ENCODE data around the gene RNF6. TPM values are rescaled to one million over a fixed set of nuclear protein-coding genes. Genes with fewer than 3 reads are reported as not detected.
"Not testable (repeated sequence)": the region's sequence is repeated elsewhere in the genome, so short reads cannot be mapped to it uniquely, and the experiment has no call there.

RNF6 gene
- total and polyA plus RNA-seq, 5 donors from 2014 or later, result 35.0 to 48.2 (median 44.6) TPM

DNA sequence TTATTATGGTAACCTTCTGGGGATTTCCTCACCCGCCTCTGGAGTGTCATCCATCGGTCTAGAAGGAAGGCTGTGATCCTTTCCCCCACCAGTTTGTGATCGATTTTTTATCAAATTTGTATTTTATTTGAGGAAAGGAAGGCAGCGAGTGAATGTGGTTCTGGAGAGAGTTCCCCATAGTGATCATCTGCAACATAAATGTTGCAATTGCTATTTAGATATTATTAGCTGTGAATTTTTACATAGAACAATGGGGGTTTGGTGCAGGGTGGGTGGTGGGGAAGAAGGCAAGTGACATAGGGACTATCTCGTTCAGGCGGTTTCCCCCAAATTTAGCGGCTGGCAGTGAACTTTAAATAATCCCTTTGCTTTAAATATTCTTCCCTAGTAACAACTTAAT is 33.0 kb upstream of the RNF6 start:
- peak overlapping the region in 2 of 3 donors; percentile 73 to 84 for H3K27ac Mint-ChIP-seq
- ATAC-seq (ENCODE audit: low read depth in 2 of 2), result no peak
- H3K36me3 ChIP-seq (ENCODE audit: control insufficient read depth, insufficient read depth, low read length), result no peaks in the 10 kb centered on the region
- H3K9me3 ChIP-seq (ENCODE audit: control insufficient read depth in 2 of 2, low read length in 2 of 2), result no peaks in the 10 kb centered on the region
- H3K4me1 Mint-ChIP-seq, result peaks cover 12 to 51% (median 46%) of the 10 kb centered on the region in 4 donors
- H3K4me3 ChIP-seq (ENCODE audit: low read depth, low read length), result peak overlapping the region; percentile 80
- no peak for DNase-seq
- peak overlapping the region; percentile 86 to 98 (median 93) for H3K4me3 Mint-ChIP-seq
- peaks cover 3% of the 10 kb centered on the region for H3K27me3 ChIP-seq (ENCODE audit: control insufficient read depth, insufficient read depth, low read length)
- H3K9me3 Mint-ChIP-seq, result no peaks in the 10 kb centered on the region
- H3K27ac ChIP-seq (ENCODE audit: insufficient read depth, low read length, poor library complexity, severe bottlenecking), result peak overlapping the region; percentile 80
- H3K36me3 Mint-ChIP-seq, result no peaks in the 10 kb centered on the region
- peaks cover 22% of the 10 kb centered on the region for H3K4me1 ChIP-seq (ENCODE audit: control insufficient read depth, insufficient read depth, low read length, poor library complexity, severe bottlenecking)
- H3K27me3 Mint-ChIP-seq, result peaks cover 14% of the 10 kb centered on the region

DNA sequence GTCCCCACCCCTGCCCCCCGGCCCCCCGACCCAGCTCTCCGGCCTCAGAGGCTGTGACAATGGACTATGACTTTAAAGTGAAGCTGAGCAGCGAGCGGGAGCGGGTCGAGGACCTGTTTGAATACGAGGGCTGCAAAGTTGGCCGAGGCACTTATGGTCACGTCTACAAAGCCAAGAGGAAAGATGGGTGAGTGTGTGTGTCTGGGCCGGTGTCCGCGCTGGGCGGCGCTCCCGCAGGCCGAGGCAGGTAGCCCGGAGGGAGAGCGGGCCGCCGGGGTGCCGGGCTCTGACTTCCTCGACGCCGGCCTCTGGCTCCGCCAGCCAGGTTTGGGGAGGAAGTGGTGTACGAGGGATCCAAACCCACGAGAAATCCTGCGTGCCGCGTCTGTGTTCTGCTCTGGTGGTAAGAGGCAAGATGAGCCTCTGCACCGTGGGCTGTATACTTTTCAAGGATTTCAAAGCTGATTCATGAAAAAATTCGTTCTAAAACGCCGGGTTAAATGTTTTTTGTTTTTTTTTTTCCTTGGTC is 32.5 kb upstream of the RNF6 start:
- peak overlapping the region; percentile 43 to 84 (median 73) for H3K27ac Mint-ChIP-seq
- no peaks in the 10 kb centered on the region for H3K36me3 Mint-ChIP-seq
- Histone ChIP-seq H3K9me3 (ENCODE audit: control insufficient read depth in 2 of 2, low read length in 2 of 2) (no peaks in the 10 kb centered on the region), H3K27ac (ENCODE audit: insufficient read depth, low read length, poor library complexity, severe bottlenecking) (peak overlapping the region; percentile 80), H3K4me1 (ENCODE audit: control insufficient read depth, insufficient read depth, low read length, poor library complexity, severe bottlenecking) (peaks cover 22% of the 10 kb centered on the region), H3K27me3 (ENCODE audit: control insufficient read depth, insufficient read depth, low read length) (peaks cover 7% of the 10 kb centered on the region), H3K36me3 (ENCODE audit: control insufficient read depth, insufficient read depth, low read length) (no peaks in the 10 kb centered on the region), H3K4me3 (ENCODE audit: low read depth, low read length) (peak overlapping the region; percentile 80)
- no peaks in the 10 kb centered on the region for H3K9me3 Mint-ChIP-seq
- H3K4me3 Mint-ChIP-seq, result peak overlapping the region; percentile 86 to 98 (median 93)
- peaks cover 12 to 46% (median 42%) of the 10 kb centered on the region in 4 donors for H3K4me1 Mint-ChIP-seq
- peak; percentile 42 to 76 (median 66) for DNase-seq
- H3K27me3 Mint-ChIP-seq, result peaks cover 14% of the 10 kb centered on the region
- peak; percentile 38 to 44 for ATAC-seq (ENCODE audit: low read depth in 2 of 2)

DNA sequence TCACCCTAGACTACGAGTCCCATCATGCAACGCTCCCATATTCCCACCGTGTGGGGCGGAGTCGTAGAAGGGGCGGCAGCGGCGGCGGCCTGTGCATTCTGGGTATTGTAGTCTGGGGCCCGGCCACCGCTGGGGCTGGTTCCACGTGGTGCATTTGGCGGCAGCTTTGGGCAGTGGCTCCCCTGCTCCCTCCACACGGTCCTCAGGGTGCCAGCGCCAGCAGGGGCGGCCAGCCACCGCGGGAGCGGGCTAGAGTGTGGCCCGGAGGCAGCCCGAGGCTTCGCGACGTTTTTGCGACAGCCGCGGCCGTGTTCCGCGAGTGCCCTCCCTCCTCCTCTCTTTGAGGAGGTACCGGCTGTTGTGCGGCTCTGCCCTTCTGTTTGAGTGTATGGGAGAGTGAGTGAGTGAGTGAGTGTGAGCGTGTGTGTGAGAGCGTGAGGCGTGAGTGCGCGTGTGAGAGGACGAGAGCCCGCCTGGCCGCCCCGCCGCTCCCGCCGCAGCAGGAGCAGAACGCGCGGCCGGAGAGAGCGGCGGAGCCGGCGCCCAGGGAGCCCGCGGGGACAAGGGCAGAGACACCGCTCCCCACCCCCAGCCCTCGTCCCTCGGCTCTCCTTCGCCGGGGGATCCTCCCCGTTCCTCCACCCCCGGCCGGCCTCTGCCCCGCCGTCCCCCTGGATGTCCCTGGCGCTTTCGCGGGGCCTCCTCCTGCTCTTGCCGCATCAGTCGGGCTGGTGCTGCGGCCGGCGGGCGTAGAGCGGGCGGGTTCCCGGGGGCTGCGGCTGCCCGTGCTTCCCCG is 31.9 kb upstream of the RNF6 start, which contains the start of gene CDK8:
TSS of gene CDK8 (plus strand) at position 343 of the 796 bp plus-strand sequence. CDS start 513 bp downstream, outside the sequence.
- ATAC-seq (ENCODE audit: low read depth in 2 of 2) (peak; percentile 87), DNase-seq (peak; percentile 81 to 94 (median 93))
- H3K27me3 ChIP-seq (ENCODE audit: control insufficient read depth, insufficient read depth, low read length), result peaks cover 10% of the 10 kb centered on the region
- no peaks in the 10 kb centered on the region for H3K9me3 ChIP-seq (ENCODE audit: control insufficient read depth in 2 of 2, low read length in 2 of 2)
- Mint-ChIP-seq H3K4me3 (peak within 1 kb of the TSS; percentile 92 to 98 (median 95)), H3K36me3 (no peaks in the 10 kb centered on the region), H3K27me3 (peaks cover 14% of the 10 kb centered on the region), H3K4me1 (peaks cover 12 to 45% (median 38%) of the 10 kb centered on the region in 4 donors), H3K27ac (peak within 1 kb of the TSS; percentile 85 to 97 (median 91)), H3K9me3 (no peaks in the 10 kb centered on the region)
- peaks cover 22% of the 10 kb centered on the region for H3K4me1 ChIP-seq (ENCODE audit: control insufficient read depth, insufficient read depth, low read length, poor library complexity, severe bottlenecking)
- H3K4me3 ChIP-seq (ENCODE audit: low read depth, low read length), result peak within 1 kb of the TSS; percentile 80
- peak within 1 kb of the TSS; percentile 80 for H3K27ac ChIP-seq (ENCODE audit: insufficient read depth, low read length, poor library complexity, severe bottlenecking)
- no peaks in the 10 kb centered on the region for H3K36me3 ChIP-seq (ENCODE audit: control insufficient read depth, insufficient read depth, low read length)

DNA sequence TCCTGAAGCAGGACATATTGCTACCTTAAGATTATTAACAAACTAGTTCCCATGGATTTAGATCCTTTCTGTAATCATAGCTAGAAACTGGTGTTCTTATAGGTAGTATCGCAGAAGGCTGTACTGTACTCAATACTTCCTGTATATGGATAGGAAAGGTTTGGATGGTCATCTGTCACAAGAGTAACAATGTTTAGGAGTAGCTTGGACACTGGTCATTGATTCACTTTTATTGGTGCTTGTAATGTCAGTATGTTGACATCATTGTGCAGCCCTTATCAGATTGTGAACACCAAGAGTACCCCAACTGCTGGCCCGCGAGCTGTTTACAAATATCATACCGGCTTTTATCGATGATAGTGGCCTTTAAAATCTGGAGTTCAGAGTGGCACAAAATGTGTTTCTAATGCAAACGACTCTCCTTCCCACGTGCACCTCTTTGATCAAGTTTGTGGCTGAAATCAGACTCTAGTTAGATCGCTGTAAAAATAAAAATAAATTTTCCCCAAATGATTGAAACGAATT is 31.2 kb upstream of the RNF6 start:
- no peaks in the 10 kb centered on the region for H3K9me3 Mint-ChIP-seq
- peaks cover 14% of the 10 kb centered on the region for H3K27me3 Mint-ChIP-seq
- Histone ChIP-seq H3K27ac (ENCODE audit: insufficient read depth, low read length, poor library complexity, severe bottlenecking) (peak overlapping the region; percentile 80), H3K9me3 (ENCODE audit: control insufficient read depth in 2 of 2, low read length in 2 of 2) (no peaks in the 10 kb centered on the region), H3K4me1 (ENCODE audit: control insufficient read depth, insufficient read depth, low read length, poor library complexity, severe bottlenecking) (peaks cover 22% of the 10 kb centered on the region), H3K36me3 (ENCODE audit: control insufficient read depth, insufficient read depth, low read length) (no peaks in the 10 kb centered on the region), H3K4me3 (ENCODE audit: low read depth, low read length) (peak overlapping the region; percentile 38), H3K27me3 (ENCODE audit: control insufficient read depth, insufficient read depth, low read length) (peaks cover 15% of the 10 kb centered on the region)
- H3K4me3 Mint-ChIP-seq, result peak overlapping the region; percentile 92 to 97 (median 95)
- no peak for ATAC-seq (ENCODE audit: low read depth in 2 of 2)
- peak overlapping the region in 2 of 3 donors; percentile 91 to 97 for H3K27ac Mint-ChIP-seq
- no peak for DNase-seq
- H3K36me3 Mint-ChIP-seq, result no peaks in the 10 kb centered on the region
- peaks cover 12 to 42% (median 35%) of the 10 kb centered on the region in 4 donors for H3K4me1 Mint-ChIP-seq

DNA sequence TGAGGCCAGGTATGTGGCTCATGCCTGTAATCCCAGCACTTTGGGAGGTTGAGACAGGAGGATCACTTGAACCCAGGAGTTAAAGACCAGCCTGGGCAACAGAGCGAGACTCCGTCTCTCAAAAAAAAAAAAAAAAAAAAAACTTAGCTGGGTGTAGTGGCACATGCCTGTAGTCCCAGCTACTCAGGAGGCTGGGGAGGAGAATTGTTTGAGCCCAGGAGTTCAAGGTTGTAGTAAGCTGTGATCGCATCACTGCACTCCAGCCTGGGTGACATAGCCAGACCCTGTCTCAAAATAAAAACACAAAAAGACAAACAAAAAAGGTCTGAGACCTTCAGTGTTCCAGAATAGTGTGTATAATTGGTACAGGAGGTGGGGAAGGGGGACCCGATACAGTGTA is 29.9 kb upstream of the RNF6 start:
- DNase-seq; H3K27ac ChIP-seq (ENCODE audit: insufficient read depth, low read length, poor library complexity, severe bottlenecking); H3K36me3 ChIP-seq (ENCODE audit: control insufficient read depth, insufficient read depth, low read length); H3K9me3 ChIP-seq (ENCODE audit: control insufficient read depth in 2 of 2, low read length in 2 of 2); H3K9me3 Mint-ChIP-seq; H3K4me3 Mint-ChIP-seq; H3K36me3 Mint-ChIP-seq; H3K4me3 ChIP-seq (ENCODE audit: low read depth, low read length); ATAC-seq (ENCODE audit: low read depth in 2 of 2): not testable (repeated sequence)
- H3K27me3 Mint-ChIP-seq, result peaks cover 14% of the 10 kb centered on the region
- peaks cover 15% of the 10 kb centered on the region for H3K27me3 ChIP-seq (ENCODE audit: control insufficient read depth, insufficient read depth, low read length)
- peak overlapping the region in 1 of 3 donors; percentile 12 for H3K27ac Mint-ChIP-seq
- H3K4me1 ChIP-seq (ENCODE audit: control insufficient read depth, insufficient read depth, low read length, poor library complexity, severe bottlenecking), result peaks cover 22% of the 10 kb centered on the region
- H3K4me1 Mint-ChIP-seq, result peaks cover 12 to 32% (median 25%) of the 10 kb centered on the region in 4 donors

DNA sequence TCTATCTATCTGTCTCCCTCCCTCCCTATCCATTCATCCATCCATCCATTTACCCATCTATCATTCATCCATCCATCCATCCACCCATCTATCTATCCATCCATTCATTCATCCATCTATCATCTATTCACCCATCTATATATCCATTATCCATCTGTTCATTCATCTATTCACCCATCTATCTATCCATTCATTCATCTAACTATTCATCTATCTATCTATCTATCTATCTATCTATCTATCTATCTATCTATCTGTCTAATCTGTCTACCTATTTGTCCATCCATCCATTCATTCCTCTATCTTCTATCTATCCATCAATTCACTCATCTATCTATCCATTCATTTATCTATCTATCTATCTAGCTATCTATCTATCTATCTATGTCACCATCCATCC is 27.4 kb upstream of the RNF6 start:
- H3K4me3 ChIP-seq (ENCODE audit: low read depth, low read length), result no peak overlapping the region
- Mint-ChIP-seq H3K4me1 (peaks cover 0 to 8% (median 5%) of the 10 kb centered on the region in 4 donors), H3K27me3 (peaks cover 18% of the 10 kb centered on the region)

DNA sequence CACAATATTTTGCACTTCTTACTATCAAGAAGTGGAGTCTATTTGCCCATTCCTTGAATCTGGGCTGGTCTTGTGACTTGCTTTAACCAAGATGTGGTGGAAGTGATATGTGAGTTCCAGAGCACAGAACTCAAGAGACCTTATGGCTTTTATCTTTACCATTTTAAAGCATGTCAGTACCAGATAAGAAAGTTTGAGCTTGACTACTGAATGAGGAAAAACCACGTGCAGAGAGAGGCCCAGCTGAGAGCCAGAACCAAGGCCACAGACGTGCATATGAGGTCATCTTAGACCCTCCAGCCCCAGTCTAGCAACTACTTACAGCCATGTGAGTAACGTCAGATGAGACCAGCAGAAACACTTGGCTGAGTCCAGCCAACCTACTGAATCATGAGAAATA is 25.5 kb upstream of the RNF6 start:
- peaks cover 0 to 2% (median 1%) of the 10 kb centered on the region in 7 donors for H3K9me3 Mint-ChIP-seq
- H3K4me1 Mint-ChIP-seq, result no peaks in the 10 kb centered on the region
- Histone ChIP-seq H3K27ac (ENCODE audit: insufficient read depth, low read length, poor library complexity, severe bottlenecking) (no peak overlapping the region), H3K4me3 (ENCODE audit: low read depth, low read length) (no peak overlapping the region), H3K4me1 (ENCODE audit: control insufficient read depth, insufficient read depth, low read length, poor library complexity, severe bottlenecking) (no peaks in the 10 kb centered on the region), H3K36me3 (ENCODE audit: control insufficient read depth, insufficient read depth, low read length) (no peaks in the 10 kb centered on the region), H3K27me3 (ENCODE audit: control insufficient read depth, insufficient read depth, low read length) (peaks cover 15% of the 10 kb centered on the region), H3K9me3 (ENCODE audit: control insufficient read depth in 2 of 2, low read length in 2 of 2) (no peaks in the 10 kb centered on the region)
- DNase-seq (no peak), ATAC-seq (ENCODE audit: low read depth in 2 of 2) (no peak)
- H3K27me3 Mint-ChIP-seq, result peaks cover 9% of the 10 kb centered on the region
- H3K27ac Mint-ChIP-seq, result no peak overlapping the region
- no peak overlapping the region for H3K4me3 Mint-ChIP-seq
- no peaks in the 10 kb centered on the region for H3K36me3 Mint-ChIP-seq

More for the DNA sequence above, 27.4 kb upstream of the RNF6 start:
- H3K4me1 ChIP-seq (ENCODE audit: control insufficient read depth, insufficient read depth, low read length, poor library complexity, severe bottlenecking), result peaks cover 3% of the 10 kb centered on the region
- Mint-ChIP-seq H3K4me3 (no peak overlapping the region), H3K36me3 (no peaks in the 10 kb centered on the region), H3K27ac (no peak overlapping the region), H3K9me3 (peaks cover 0 to 2% (median 0%) of the 10 kb centered on the region in 7 donors)
- H3K27me3 ChIP-seq (ENCODE audit: control insufficient read depth, insufficient read depth, low read length), result peaks cover 15% of the 10 kb centered on the region
- H3K36me3 ChIP-seq (ENCODE audit: control insufficient read depth, insufficient read depth, low read length), result no peaks in the 10 kb centered on the region
- DNase-seq (no peak), ATAC-seq (ENCODE audit: low read depth in 2 of 2) (no peak)
- no peaks in the 10 kb centered on the region for H3K9me3 ChIP-seq (ENCODE audit: control insufficient read depth in 2 of 2, low read length in 2 of 2)
- H3K27ac ChIP-seq (ENCODE audit: insufficient read depth, low read length, poor library complexity, severe bottlenecking), result no peak overlapping the region

Measured in CD4-positive, CD25-positive, alpha-beta regulatory T cell (primary cell).